Astrocyte of the spinal cord (primary cell): Measurements from ENCODE around the gene TMA7.

Experiments
- DNase-seq: peaks from one replicate; pipeline ENCODE4 v3.0.0; 2011; ENCODE audit warnings: low read depth, low spot score
- H3K4me3 ChIP-seq: 2 replicates; pipeline ENCODE4 v1.5.1; 2011; ENCODE audit warnings: low read depth, mild to moderate bottlenecking, low read length, moderate library complexity
- CTCF ChIP-seq: IDR thresholded peaks from 2 replicates; pipeline ENCODE4 v1.5.1; 2012; ENCODE audit warnings: low read depth, mild to moderate bottlenecking, low read length, inconsistent platforms
- in situ Hi-C: cut with HindIII; loops from 2 replicates; pipeline ENCODE4 v1.10.0; 2017; ENCODE audit warnings: low sequenced_read_pairs

The TMA7 gene

DNA sequence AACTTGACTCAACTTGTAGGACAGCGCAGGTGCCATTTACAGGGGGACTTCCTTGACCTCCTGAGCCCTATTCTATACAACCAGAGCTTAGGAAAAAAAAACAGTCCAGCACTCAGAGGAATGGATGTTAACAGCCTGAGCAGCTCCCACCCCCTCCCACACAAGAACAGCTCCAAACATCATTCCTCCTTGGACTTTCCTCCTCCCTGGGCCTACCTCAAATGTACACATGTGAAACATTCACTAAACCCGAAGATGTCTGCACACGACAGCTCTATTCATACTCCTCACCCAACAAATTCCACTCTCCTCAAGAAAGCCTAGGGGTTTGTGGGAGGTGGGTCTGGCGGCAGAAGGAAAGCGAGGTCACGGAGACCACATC is 6.0 kb downstream of the TMA7 start:
- TF ChIP-seq CTCF = no peak
- DNase-seq = no peak
- in situ Hi-C loops = no loop called here
- peak overlapping the region; percentile 75 for H3K4me3 ChIP-seq

DNA sequence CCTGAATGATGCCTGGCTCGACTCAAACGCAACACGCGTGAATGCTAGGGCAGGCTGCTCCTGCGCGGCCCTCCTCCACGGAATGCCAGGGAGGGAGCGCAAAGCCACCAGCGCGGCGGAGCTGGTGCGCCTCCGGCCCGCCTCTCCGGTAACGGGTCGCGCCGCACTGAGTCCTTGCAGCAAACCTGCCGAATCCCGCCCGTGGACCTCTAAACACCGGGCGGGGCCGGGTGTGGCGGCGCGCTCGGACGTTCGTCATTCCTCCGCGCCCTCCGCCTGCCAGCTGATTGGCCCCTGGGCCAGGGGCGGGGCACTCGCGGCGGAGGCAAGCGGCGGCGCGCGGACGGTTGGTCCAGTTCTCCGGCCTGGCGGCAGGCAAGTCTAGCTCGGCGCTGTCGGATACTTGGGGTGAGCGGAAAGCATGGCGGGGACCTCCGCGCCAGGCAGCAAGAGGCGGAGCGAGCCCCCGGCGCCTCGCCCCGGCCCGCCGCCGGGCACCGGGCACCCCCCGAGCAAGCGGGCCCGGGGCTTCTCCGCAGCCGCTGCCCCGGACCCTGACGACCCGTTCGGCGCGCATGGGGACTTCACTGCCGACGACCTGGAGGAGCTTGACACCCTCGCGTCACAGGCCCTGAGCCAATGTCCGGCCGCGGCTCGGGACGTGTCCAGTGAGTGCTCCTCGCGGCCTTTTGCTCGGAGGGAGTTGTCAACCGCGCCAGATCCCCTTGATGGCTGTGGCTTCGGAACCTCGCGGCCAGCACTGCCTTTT is 6.6 kb downstream of the TMA7 start, which contains the start of gene ATRIP:
TSS of gene ATRIP (plus strand) at position 313 of the 769 bp plus-strand sequence. CDS start at position 422, 109 bp downstream.
- no peak for TF ChIP-seq CTCF
- peak; percentile 89 for DNase-seq
- peak within 1 kb of the TSS; percentile 75 for H3K4me3 ChIP-seq
- in situ Hi-C loops = no loop called here

DNA sequence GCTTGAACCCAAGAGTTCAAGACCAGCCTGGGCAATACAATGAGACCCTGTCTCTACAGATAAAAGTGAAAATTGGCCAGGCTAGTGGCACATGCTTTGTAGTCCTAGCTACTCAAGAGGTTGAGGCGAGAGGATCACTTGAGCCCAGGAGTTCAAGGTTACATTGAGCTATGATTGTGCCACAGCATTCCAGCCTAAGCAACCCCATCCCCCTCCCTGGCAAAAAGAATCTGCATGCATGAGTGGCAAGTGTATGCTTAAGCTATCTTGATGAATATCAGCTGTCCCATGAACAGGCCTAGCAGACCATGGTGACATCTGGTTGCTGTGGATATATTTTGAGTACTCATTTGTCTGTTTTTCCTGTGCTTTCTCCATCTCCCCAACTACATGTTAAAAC is 11.2 kb downstream of the TMA7 start:
- no peak for DNase-seq
- in situ Hi-C loops = no loop called here
- H3K4me3 ChIP-seq = no peak overlapping the region
- no peak for TF ChIP-seq CTCF

GRCh38 chr3:48456456-48456855 is 16.4 kb downstream of the TMA7 start:
- H3K4me3 ChIP-seq = no peak overlapping the region
- TF ChIP-seq CTCF = no peak
- in situ Hi-C loops = no loop called here
- DNase-seq = no peak

GRCh38 chr3:48459331-48459730 is 19.3 kb downstream of the TMA7 start:
- in situ Hi-C loops = no loop called here
- no peak overlapping the region for H3K4me3 ChIP-seq
- no peak for TF ChIP-seq CTCF
- DNase-seq = no peak

DNA sequence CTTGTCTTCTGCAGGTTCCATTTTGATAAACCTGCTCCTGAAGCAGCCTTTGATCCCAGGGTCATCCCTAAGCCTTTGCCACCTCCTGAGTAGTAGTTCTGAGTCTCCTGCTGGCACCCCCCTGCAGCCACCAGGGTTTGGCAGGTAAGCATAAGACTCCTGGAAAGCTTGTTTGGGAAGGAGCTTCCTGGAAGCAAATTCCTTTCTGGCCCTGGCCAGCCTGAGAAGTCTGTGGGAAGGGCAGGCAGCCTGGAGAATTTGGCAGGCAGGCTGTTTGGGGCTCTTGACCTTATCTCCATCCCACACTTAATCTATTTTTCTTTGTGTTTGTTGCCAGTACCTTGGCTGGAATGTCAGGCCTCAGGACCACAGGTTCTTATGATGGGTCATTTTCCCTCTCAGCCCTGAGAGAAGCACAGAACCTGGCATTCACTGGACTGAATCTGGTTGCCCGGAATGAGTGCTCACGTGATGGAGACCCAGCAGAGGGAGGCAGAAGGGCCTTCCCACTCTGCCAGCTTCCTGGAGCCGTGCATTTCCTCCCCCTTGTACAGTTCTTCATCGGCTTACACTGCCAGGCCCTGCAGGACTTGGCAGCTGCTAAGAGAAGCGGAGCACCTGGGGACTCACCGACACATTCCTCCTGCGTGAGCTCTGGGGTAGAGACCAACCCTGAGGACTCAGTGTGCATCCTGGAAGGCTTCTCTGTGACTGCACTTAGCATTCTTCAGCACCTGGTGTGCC is 19.9 kb downstream of the TMA7 start:
- no peak overlapping the region for H3K4me3 ChIP-seq
- in situ Hi-C loops = no loop called here
- TF ChIP-seq CTCF = no peak
- DNase-seq = no peak
